ENCODE results near the gene WDR45.
A peak's percentile ranks its signal among the peaks of the same experiment; 100 is the strongest.

The WDR45 gene

GRCh38 chrX:49043220-49043986 is 36.3 kb downstream of the WDR45 start, which contains the start of gene TFE3:
TFE3 (minus strand) TSS chrX:49043357; CDS start chrX:49043226, 131 bp downstream.
- DNase-seq (ENCODE audit: low spot score), result peak; percentile 98

GRCh38 chrX:49042581-49043219 is 37.0 kb downstream of the WDR45 start:
- no peak for DNase-seq (ENCODE audit: low spot score)

- DNase-seq (ENCODE audit: low spot score), result peak; percentile 37
Observed at GRCh38 chrX:49041744-49042580, 37.7 kb downstream of the WDR45 start.

- DNase-seq (ENCODE audit: low spot score), result no peak
Observed at GRCh38 chrX:49040376-49040955, 39.2 kb downstream of the WDR45 start.

GRCh38 chrX:49039598-49040375 is 39.9 kb downstream of the WDR45 start:
- peak; percentile 83 for DNase-seq (ENCODE audit: low spot score)

- no peak for DNase-seq (ENCODE audit: low spot score)
Observed at GRCh38 chrX:49037883-49038475, 41.7 kb downstream of the WDR45 start.

GRCh38 chrX:49030283-49030682 is 49.4 kb downstream of the WDR45 start:
- no peak for DNase-seq (ENCODE audit: low spot score)

- peak; percentile 49 for DNase-seq (ENCODE audit: low spot score)
Observed at GRCh38 chrX:49029876-49030275, 49.8 kb downstream of the WDR45 start.
